ENCODE results near the gene TTYH1. TPM values are rescaled to one million over a fixed set of nuclear protein-coding genes. Genes with fewer than 3 reads are reported as not detected.
"Not testable (repeated sequence)": the region's sequence is repeated elsewhere in the genome, so short reads cannot be mapped to it uniquely, and the experiment has no call there.

Gene TTYH1
- total RNA-seq, 1 donor from 2014 or later = 2.9 TPM

DNA sequence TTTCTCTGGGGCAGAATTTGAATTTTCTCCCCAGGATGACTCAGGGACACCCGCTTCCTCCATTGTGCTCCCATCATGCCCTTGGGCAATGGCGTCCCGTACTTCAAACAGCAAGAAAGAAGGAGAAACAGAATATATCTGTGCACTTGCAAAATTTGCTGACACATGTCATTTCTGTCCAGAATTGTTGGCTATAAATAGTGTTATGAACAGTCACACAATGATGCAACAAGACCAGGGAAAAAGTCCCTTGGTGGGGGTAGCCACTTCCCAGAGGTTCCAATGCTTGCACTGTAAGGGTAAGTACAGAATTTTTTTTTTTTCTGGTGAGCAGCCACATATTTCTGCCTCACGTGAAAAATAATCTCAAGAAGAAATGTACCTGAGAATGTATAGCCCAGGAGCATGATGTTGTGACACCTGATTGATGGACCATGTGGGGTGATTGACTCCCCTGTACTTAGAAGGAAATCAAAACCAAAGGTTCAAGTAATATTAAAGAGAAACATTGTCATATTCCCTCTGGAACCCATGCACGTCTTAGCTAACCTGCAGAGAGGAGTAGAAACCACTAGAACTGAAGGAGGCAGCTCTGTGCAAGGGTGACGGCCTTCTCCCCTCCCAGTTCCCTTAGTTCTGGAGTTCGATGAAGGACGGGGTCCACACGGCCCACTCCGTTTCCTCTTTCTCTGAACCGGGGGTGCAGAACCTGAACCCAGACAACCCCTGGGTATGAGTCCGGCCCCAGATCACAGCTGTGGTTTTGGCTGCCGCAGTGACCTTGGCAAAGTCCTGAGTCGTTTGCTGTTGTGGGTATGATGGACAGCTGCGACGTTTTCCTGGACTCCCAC lies 41.3 kb upstream of the TTYH1 start:
- DNase-seq = no peak
- TF ChIP-seq, protein P1, sequence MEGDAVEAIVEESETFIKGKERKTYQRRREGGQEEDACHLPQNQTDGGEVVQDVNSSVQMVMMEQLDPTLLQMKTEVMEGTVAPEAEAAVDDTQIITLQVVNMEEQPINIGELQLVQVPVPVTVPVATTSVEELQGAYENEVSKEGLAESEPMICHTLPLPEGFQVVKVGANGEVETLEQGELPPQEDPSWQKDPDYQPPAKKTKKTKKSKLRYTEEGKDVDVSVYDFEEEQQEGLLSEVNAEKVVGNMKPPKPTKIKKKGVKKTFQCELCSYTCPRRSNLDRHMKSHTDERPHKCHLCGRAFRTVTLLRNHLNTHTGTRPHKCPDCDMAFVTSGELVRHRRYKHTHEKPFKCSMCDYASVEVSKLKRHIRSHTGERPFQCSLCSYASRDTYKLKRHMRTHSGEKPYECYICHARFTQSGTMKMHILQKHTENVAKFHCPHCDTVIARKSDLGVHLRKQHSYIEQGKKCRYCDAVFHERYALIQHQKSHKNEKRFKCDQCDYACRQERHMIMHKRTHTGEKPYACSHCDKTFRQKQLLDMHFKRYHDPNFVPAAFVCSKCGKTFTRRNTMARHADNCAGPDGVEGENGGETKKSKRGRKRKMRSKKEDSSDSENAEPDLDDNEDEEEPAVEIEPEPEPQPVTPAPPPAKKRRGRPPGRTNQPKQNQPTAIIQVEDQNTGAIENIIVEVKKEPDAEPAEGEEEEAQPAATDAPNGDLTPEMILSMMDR (IDR thresholded peaks at IDR 0.05; ENCODE audit: partially characterized antibody, unreplicated experiment) = no peak
- H3K9me3 Mint-ChIP-seq (ENCODE audit: unreplicated experiment) = no peaks in the 10 kb centered on the region
- peaks cover 6% of the 10 kb centered on the region for H3K36me3 Mint-ChIP-seq (ENCODE audit: unreplicated experiment)
- H3K4me1 Mint-ChIP-seq (ENCODE audit: low read depth, unreplicated experiment) = no peaks in the 10 kb centered on the region
- no peak overlapping the region for H3K27ac Mint-ChIP-seq (ENCODE audit: unreplicated experiment)
- no peaks in the 10 kb centered on the region for H3K27me3 Mint-ChIP-seq (ENCODE audit: unreplicated experiment)
- H3K4me3 Mint-ChIP-seq (ENCODE audit: unreplicated experiment) = no peak overlapping the region

DNA sequence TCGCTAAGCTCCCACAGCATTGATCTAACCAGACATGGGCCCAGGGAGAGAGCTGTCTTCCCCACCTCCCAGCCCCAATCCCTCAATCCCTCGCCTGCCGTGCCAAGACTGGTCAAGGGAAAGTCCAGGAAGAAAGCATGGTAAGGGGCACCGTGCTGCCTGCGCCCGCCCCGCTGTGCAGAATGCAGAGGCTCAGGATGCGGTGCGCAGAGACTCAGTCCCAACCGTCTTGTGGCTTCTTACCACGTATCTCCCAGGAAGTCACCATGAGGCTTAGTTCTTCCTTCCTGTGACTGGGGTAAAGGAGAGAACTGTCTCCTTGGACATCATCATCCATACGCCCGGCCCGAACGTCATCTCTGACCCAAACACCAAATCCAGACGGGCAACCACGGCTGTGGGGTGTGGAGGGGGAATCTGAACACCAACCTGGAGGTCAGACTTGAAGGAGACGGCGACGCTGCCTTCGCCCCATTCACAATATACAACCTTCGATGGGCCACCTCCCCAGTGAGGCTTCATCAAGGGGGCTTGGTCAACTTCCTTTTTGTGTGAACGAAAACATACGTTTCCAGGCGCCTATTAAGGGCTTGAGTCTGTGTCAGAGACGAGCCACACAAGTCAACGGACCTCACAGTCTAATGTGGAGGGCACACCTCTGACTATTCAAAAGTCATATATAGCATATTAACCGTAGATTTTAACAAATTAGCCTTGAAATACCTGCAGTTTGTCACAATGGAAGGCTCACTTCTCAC lies 39.9 kb upstream of the TTYH1 start:
- not testable (repeated sequence) for DNase-seq; H3K4me3 Mint-ChIP-seq (ENCODE audit: unreplicated experiment); H3K27ac Mint-ChIP-seq (ENCODE audit: unreplicated experiment); H3K4me1 Mint-ChIP-seq (ENCODE audit: low read depth, unreplicated experiment); H3K27me3 Mint-ChIP-seq (ENCODE audit: unreplicated experiment); H3K36me3 Mint-ChIP-seq (ENCODE audit: unreplicated experiment); H3K9me3 Mint-ChIP-seq (ENCODE audit: unreplicated experiment)

DNA sequence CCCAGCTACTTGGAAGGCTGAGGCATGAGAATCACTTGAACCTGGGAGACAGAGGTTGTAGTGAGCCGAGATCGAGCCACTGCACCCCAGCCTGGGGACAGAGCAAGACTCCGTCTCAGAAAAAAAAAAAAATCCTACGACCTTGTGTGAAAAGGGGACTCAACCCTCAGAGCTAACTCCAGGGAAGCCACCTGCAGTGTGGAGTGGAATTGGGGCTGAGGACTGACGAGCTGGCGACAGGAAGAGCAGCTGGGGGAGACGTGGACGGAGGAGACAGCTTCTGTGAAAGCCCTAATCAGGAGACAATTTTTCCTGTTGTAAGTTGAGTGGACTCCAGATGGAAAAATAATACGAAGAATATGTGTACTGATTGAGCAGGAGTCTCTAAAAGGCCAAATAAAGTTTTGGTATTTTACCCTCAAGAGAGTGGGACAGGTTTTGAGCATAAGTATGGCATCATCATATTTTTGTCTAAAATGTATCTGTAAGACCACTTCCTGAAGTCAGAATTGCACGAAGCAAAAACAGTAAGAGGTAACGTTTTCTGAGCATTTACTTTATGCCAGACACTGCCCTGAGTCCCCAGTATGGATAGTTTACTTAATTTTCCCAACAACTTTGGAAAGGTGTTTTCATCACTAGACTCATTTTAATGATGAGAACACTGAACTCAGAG lies 38.5 kb upstream of the TTYH1 start:
- H3K36me3 Mint-ChIP-seq (ENCODE audit: unreplicated experiment) = no peaks in the 10 kb centered on the region
- H3K4me3 Mint-ChIP-seq (ENCODE audit: unreplicated experiment) = no peak overlapping the region
- H3K27ac Mint-ChIP-seq (ENCODE audit: unreplicated experiment) = no peak overlapping the region
- TF ChIP-seq, protein P1 (IDR thresholded peaks at IDR 0.05; ENCODE audit: partially characterized antibody, unreplicated experiment) = no peak
- H3K9me3 Mint-ChIP-seq (ENCODE audit: unreplicated experiment) = peaks cover 3% of the 10 kb centered on the region
- no peak for DNase-seq
- H3K4me1 Mint-ChIP-seq (ENCODE audit: low read depth, unreplicated experiment) = no peaks in the 10 kb centered on the region
- no peaks in the 10 kb centered on the region for H3K27me3 Mint-ChIP-seq (ENCODE audit: unreplicated experiment)

DNA sequence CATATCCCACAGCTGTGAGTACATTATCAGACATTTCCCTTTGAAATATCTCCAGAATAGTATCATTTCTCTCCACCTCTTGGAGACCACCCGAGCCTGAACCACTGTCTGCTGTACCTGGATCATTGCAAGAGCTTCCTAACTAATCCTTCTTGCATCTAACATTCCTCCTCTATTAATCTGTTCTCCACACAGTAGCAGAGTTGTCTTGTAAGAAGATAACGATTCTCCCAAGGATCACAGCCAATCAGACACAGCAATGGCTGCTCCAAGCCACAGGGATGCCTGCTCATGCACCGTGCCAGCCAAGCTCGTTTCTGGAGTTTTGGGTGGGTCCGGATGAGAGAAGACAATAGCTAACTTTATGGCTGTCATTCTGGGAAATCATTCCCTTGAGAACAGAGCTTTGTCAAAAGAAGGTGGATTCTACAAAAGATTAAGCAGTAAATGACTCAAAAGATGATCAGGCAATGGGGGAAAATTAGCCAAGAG lies 36.0 kb upstream of the TTYH1 start:
- TF ChIP-seq, protein P1 (IDR thresholded peaks at IDR 0.05; ENCODE audit: partially characterized antibody, unreplicated experiment) = no peak
- DNase-seq = no peak
- Mint-ChIP-seq H3K4me1 (ENCODE audit: low read depth, unreplicated experiment) (no peaks in the 10 kb centered on the region), H3K9me3 (ENCODE audit: unreplicated experiment) (peaks cover 3% of the 10 kb centered on the region), H3K4me3 (ENCODE audit: unreplicated experiment) (no peak overlapping the region), H3K36me3 (ENCODE audit: unreplicated experiment) (no peaks in the 10 kb centered on the region), H3K27ac (ENCODE audit: unreplicated experiment) (no peak overlapping the region), H3K27me3 (ENCODE audit: unreplicated experiment) (no peaks in the 10 kb centered on the region)

DNA sequence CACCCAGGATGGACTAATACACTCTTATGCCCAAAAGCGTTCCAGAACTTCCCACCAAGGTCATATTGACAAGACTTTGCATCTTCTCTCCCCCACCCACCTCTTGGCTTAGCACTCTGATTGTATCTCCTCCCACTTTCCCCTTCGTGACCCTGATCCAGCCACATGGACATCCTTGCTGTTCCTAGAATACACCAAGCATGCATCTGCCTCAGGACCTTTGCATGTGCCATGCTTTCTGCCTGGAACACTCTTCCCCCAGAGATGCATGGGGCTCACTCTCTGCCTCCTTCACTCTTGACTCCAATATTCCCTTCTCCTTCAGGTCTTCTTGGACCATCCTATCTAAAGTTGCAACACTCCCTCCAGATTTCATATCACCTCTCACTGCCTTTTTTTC lies 34.4 kb upstream of the TTYH1 start:
- Mint-ChIP-seq H3K27ac (ENCODE audit: unreplicated experiment) (no peak overlapping the region), H3K36me3 (ENCODE audit: unreplicated experiment) (no peaks in the 10 kb centered on the region), H3K4me1 (ENCODE audit: low read depth, unreplicated experiment) (no peaks in the 10 kb centered on the region), H3K4me3 (ENCODE audit: unreplicated experiment) (no peak overlapping the region), H3K9me3 (ENCODE audit: unreplicated experiment) (peaks cover 3% of the 10 kb centered on the region), H3K27me3 (ENCODE audit: unreplicated experiment) (no peaks in the 10 kb centered on the region)
- TF ChIP-seq, protein P1 (IDR thresholded peaks at IDR 0.05; ENCODE audit: partially characterized antibody, unreplicated experiment) = no peak
- DNase-seq = no peak

DNA sequence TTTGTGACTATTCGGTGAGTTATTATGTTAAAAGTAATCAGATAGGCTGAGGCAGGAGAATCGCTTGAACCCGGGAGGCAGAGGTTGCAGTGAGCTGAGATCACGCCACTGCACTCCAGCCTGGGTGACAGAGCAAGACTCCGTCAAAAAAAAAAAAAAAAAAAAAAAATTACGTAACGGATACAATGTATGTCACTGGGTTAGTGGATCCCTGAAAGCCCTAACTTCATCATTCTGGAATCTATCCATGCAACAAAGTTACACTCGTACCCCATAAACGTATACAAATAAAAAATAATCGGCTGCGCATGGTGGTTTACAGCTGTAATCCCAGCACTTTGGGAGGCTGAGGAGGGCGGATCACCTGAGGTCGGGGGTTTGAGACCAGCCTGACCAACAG lies 33.2 kb upstream of the TTYH1 start:
- H3K9me3 Mint-ChIP-seq (ENCODE audit: unreplicated experiment); DNase-seq; H3K27me3 Mint-ChIP-seq (ENCODE audit: unreplicated experiment); H3K36me3 Mint-ChIP-seq (ENCODE audit: unreplicated experiment); H3K4me3 Mint-ChIP-seq (ENCODE audit: unreplicated experiment); H3K27ac Mint-ChIP-seq (ENCODE audit: unreplicated experiment); H3K4me1 Mint-ChIP-seq (ENCODE audit: low read depth, unreplicated experiment): not testable (repeated sequence)

Data from glutamatergic neuron (in vitro differentiated cells).